HepG2 (cell line): ENCODE measurements around the gene RPS14. TPM values are rescaled to one million over a fixed set of nuclear protein-coding genes. Genes with fewer than 3 reads are reported as not detected.
A peak's percentile ranks its signal among the peaks of the same experiment; 100 is the strongest.

Experiments used
- ATF2 ChIP-seq: sonication (generic); formaldehyde crosslinking; IDR thresholded peaks from 2 replicates; pipeline ENCODE4 v1.4.0; 2020; ENCODE audit warnings: missing genetic modification reagents
- EED ChIP-seq: sonication (generic); formaldehyde crosslinking; IDR thresholded peaks from 2 replicates; pipeline ENCODE4 v1.5.0; 2020; ENCODE audit warnings: mild to moderate bottlenecking, missing genetic modification reagents
- FIP1L1 ChIP-seq: fragments of 200-400 bp; formaldehyde crosslinking; IDR thresholded peaks from 2 replicates; pipeline ENCODE4 v1.6.1; 2018; ENCODE audit warnings: low read depth, mild to moderate bottlenecking, low read length, moderate library complexity, borderline replicate concordance; ENCODE audit not compliant: insufficient read depth
- FOXJ3 ChIP-seq: sonication (generic); formaldehyde crosslinking; IDR thresholded peaks from 2 replicates; pipeline ENCODE4 v1.4.0; 2020; ENCODE audit warnings: missing genetic modification reagents, mild to moderate bottlenecking, borderline replicate concordance
- FOXK1 ChIP-seq: sonication (generic); formaldehyde crosslinking; IDR thresholded peaks from 2 replicates; pipeline ENCODE4 v1.4.0; 2020; ENCODE audit warnings: low read depth, missing genetic modification reagents, borderline replicate concordance
- GATAD2A ChIP-seq: IDR thresholded peaks from 2 replicates; pipeline ENCODE4 v1.6.1; 2016
- HDAC1 ChIP-seq: sonication (generic); formaldehyde crosslinking; IDR thresholded peaks from 2 replicates; pipeline ENCODE4 v1.5.1; 2020; ENCODE audit warnings: mild to moderate bottlenecking, missing genetic modification reagents
- HNRNPK ChIP-seq: fragments of 200-400 bp; formaldehyde crosslinking; IDR thresholded peaks from 2 replicates; pipeline ENCODE4 v1.6.1; 2018; ENCODE audit warnings: low read length, low read depth, moderate library complexity, mild to moderate bottlenecking; ENCODE audit not compliant: poor library complexity, severe bottlenecking
- HNRNPUL1 ChIP-seq: fragments of 200-400 bp; formaldehyde crosslinking; IDR thresholded peaks from 2 replicates; pipeline ENCODE4 v1.6.1; 2017; ENCODE audit warnings: low read depth, mild to moderate bottlenecking, low read length, moderate library complexity
- MED13 ChIP-seq: sonication (generic); formaldehyde crosslinking; IDR thresholded peaks from 2 replicates; pipeline ENCODE4 v1.5.0; 2020; ENCODE audit warnings: missing genetic modification reagents
- MTA1 ChIP-seq: sonication (generic); formaldehyde crosslinking; IDR thresholded peaks from 2 replicates; pipeline ENCODE4 v1.4.0; 2020; ENCODE audit warnings: missing genetic modification reagents, mild to moderate bottlenecking, borderline replicate concordance
- NCOA5 ChIP-seq: sonication (generic); formaldehyde crosslinking; IDR thresholded peaks from 2 replicates; pipeline ENCODE4 v1.4.0; 2020; ENCODE audit warnings: missing genetic modification reagents
- NPAS2 ChIP-seq: sonication (generic); formaldehyde crosslinking; IDR thresholded peaks from 2 replicates; pipeline ENCODE4 v1.8.0; 2022; ENCODE audit warnings: mild to moderate bottlenecking, missing genetic modification reagents, borderline replicate concordance
- PHF20 ChIP-seq: sonication (generic); formaldehyde crosslinking; IDR thresholded peaks from 2 replicates; pipeline ENCODE4 v1.5.0; 2020; ENCODE audit warnings: mild to moderate bottlenecking, missing genetic modification reagents
- SCMH1 ChIP-seq: sonication (generic); formaldehyde crosslinking; IDR thresholded peaks from 2 replicates; pipeline ENCODE4 v1.9.0; 2021; ENCODE audit warnings: missing genetic modification reagents, mild to moderate bottlenecking, borderline replicate concordance
- SP140L ChIP-seq: sonication (generic); formaldehyde crosslinking; IDR thresholded peaks from 2 replicates; pipeline ENCODE4 v1.4.0; 2020; ENCODE audit warnings: missing genetic modification reagents, borderline replicate concordance
- TGIF2 ChIP-seq: IDR thresholded peaks from 2 replicates; pipeline ENCODE4 v1.6.1; 2016; ENCODE audit warnings: control low read depth, missing compliant biosample characterization
- THAP11 ChIP-seq: IDR thresholded peaks from 2 replicates; pipeline ENCODE4 v1.6.1; 2016; ENCODE audit warnings: missing biosample characterization, missing genetic modification reagents
- ZBTB20 ChIP-seq: sonication (generic); formaldehyde crosslinking; IDR thresholded peaks from 2 replicates; pipeline ENCODE4 v1.8.1; 2023; ENCODE audit warnings: missing genetic modification reagents, low read depth, mild to moderate bottlenecking, borderline replicate concordance
- ZNF280B ChIP-seq: sonication (generic); formaldehyde crosslinking; IDR thresholded peaks from 2 replicates; pipeline ENCODE4 v1.5.0; 2020; ENCODE audit warnings: missing genetic modification reagents, mild to moderate bottlenecking, borderline replicate concordance
- ZNF513 ChIP-seq: sonication (generic); formaldehyde crosslinking; conservative IDR thresholded peaks from 2 replicates; pipeline ENCODE4 v1.5.0; 2020; ENCODE audit warnings: missing genetic modification reagents
- ZNF770 ChIP-seq: sonication (generic); formaldehyde crosslinking; IDR thresholded peaks from 2 replicates; pipeline ENCODE4 v1.5.0; 2020; ENCODE audit warnings: mild to moderate bottlenecking, missing genetic modification reagents
- ZNF772 ChIP-seq: sonication (generic); formaldehyde crosslinking; IDR thresholded peaks from 2 replicates; pipeline ENCODE4 v1.5.0; 2020; ENCODE audit warnings: mild to moderate bottlenecking, missing genetic modification reagents
- ZNF839 ChIP-seq: sonication (generic); formaldehyde crosslinking; IDR thresholded peaks from 2 replicates; pipeline ENCODE4 v1.4.0; 2020; ENCODE audit warnings: missing genetic modification reagents, mild to moderate bottlenecking, borderline replicate concordance
- polyA plus RNA-seq, 8 experiments: library from polyadenylated mRNA; depleted of rRNA in 3 of 8; stranded (reverse) in 7 of 8; unstranded in 1 of 8; fragments of >200 nt; fragmentation: Illumina TruSeq in 4 of 8; extraction: Trizol in 4 of 8; gene quantifications; 2 replicates each; pipeline versions ENCODE4 v1.2.1 to v1.2.3, GENCODE V29; 2011 to 2016; ENCODE audit warnings: low read depth in 4 of 8, missing spikeins in 1 of 8, mixed read lengths in 1 of 8; ENCODE audit not compliant: insufficient read depth in 1 of 8
- total RNA-seq, 5 experiments: library from RNA; depleted of rRNA; stranded (reverse); fragments of >200 nt; fragmentation: Illumina TruSeq; extraction: Trizol; gene quantifications; 2 replicates each; pipeline ENCODE4 v1.2.3, GENCODE V29; 2016; ENCODE audit warnings: low read depth in 1 of 5

RPS14 gene
- total and polyA plus RNA-seq, 2 of the 13 experiments (the other 11 are each of a cell fraction or from before 2014, with no cell fraction given): 2,116 to 3,295 TPM

GRCh38 chr5:150484964-150485692, 35.6 kb upstream of the RPS14 start (continued):
- no peak for TF ChIP-seq ZNF513 (CRISPR knock-in tag)
- TF ChIP-seq ZNF772 (CRISPR knock-in tag): no peak
- TF ChIP-seq ZNF770 (CRISPR knock-in tag): peak; percentile 8; the same call in 1 of the 2 replicates
- TF ChIP-seq THAP11: no peak
- no peak for TF ChIP-seq NCOA5 (CRISPR knock-in tag)
- TF ChIP-seq FIP1L1: no peak
- no peak for TF ChIP-seq PHF20 (CRISPR knock-in tag)
- TF ChIP-seq FOXJ3 (CRISPR knock-in tag): no peak
- no peak for TF ChIP-seq ZBTB20
- TF ChIP-seq TGIF2 (CRISPR knock-in tag): no peak
- TF ChIP-seq EED (CRISPR knock-in tag): no peak
- no peak for TF ChIP-seq HNRNPUL1
- no peak for TF ChIP-seq ZNF280B (CRISPR knock-in tag)
- TF ChIP-seq HDAC1 (CRISPR knock-in tag): no peak
- no peak for TF ChIP-seq ATF2
- TF ChIP-seq SCMH1: no peak
- no peak for TF ChIP-seq NPAS2 (CRISPR knock-in tag)
- TF ChIP-seq FOXK1 (CRISPR knock-in tag): no peak
- TF ChIP-seq HNRNPK: no peak
- no peak for TF ChIP-seq SP140L (CRISPR knock-in tag)
- TF ChIP-seq MTA1 (CRISPR knock-in tag): no peak
- TF ChIP-seq MED13: no peak
- TF ChIP-seq GATAD2A (CRISPR knock-in tag): peak; percentile 44
- TF ChIP-seq ZNF839 (CRISPR knock-in tag): no peak
